Tibial artery (tissue), 4 donors: ENCODE data around the gene ANKRD30A.

Experiments
- DNase-seq, 2 donors: peaks; one replicate each; pipeline ENCODE4 v3.0.0-alpha.2; 2019
- H3K27ac ChIP-seq, 2 donors: fragments of 200-600 bp; sonication (generic) in 1 of 2; 1 replicate in 1 of 2; 2 replicates in 1 of 2; pipeline ENCODE4 v1.5.1; 2018 to 2019; ENCODE audit warnings: mild to moderate bottlenecking in 1 of 2
- H3K27me3 ChIP-seq, 2 donors: fragments of 200-600 bp; sonication (generic) in 1 of 2; one replicate each; pipeline versions ENCODE4 v1.5.1 to v1.6.0; 2016 to 2019
- H3K36me3 ChIP-seq, 3 donors: fragments of 200-600 bp; sonication (generic) in 2 of 3; one replicate each; pipeline ENCODE4 v1.5.1; 2016 to 2019; ENCODE audit warnings: mild to moderate bottlenecking in 2 of 3
- H3K4me1 ChIP-seq, 4 donors: fragments of 200-600 bp; sonication (generic) in 2 of 4; 1 replicate in 3 of 4; 2 replicates in 1 of 4; pipeline ENCODE4 v1.5.1; 2016 to 2019
- H3K4me3 ChIP-seq, 2 donors: fragments of 200-600 bp; sonication (generic) in 1 of 2; 1 replicate in 1 of 2; 2 replicates in 1 of 2; pipeline ENCODE4 v1.5.1; 2018 to 2019; ENCODE audit warnings: mild to moderate bottlenecking in 2 of 2
- H3K9me3 ChIP-seq, 3 donors: fragments of 200-600 bp; sonication (generic) in 1 of 3; one replicate each; pipeline ENCODE4 v1.5.1; 2016 to 2019
- intact Hi-C: fragments of 100-400 bp; cut with DNase I; formaldehyde crosslinking; loops from one replicate; pipeline ENCODE4 v1.15.0; 2023; ENCODE audit warnings: low total_unique reads
- TF ChIP-seq, protein P1 (sequence below), 2 experiments: fragments of 200-600 bp in 1 of 2; fragments of 450-650 bp in 1 of 2; IDR thresholded peaks; one replicate each; pipeline ENCODE4 v1.5.1; 2017 to 2019; ENCODE audit warnings: antibody characterized with exemption in 2 of 2, mild to moderate bottlenecking in 1 of 2, moderate library complexity in 1 of 2

The ANKRD30A gene

DNA sequence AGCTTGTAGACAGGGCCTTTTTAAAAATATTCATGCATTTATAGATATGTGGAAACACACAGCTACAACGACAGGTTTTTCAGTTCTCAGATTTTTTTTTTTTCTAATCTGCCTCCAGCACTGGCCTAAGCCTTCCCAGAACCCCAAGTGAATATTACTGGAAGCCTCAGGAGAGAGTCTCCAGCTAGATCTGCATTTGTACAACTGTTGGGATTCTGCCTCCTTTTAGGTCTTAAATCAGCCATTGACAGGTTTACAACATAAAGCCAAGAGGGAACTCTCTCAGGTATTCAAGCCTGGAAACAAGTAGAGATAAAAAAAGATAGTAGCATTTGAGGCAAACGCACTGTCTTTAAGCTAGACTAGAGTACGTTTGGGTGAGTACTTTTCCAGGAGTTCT, 275.8 kb downstream of the ANKRD30A start:
- intact Hi-C loops = no loop called here
- H3K36me3 ChIP-seq = no peaks in the 10 kb centered on the region
- no peaks in the 10 kb centered on the region for H3K4me1 ChIP-seq
- no peak overlapping the region for H3K27ac ChIP-seq
- H3K9me3 ChIP-seq = no peaks in the 10 kb centered on the region
- no peak overlapping the region for H3K4me3 ChIP-seq
- no peaks in the 10 kb centered on the region for H3K27me3 ChIP-seq
- TF ChIP-seq, protein P1, sequence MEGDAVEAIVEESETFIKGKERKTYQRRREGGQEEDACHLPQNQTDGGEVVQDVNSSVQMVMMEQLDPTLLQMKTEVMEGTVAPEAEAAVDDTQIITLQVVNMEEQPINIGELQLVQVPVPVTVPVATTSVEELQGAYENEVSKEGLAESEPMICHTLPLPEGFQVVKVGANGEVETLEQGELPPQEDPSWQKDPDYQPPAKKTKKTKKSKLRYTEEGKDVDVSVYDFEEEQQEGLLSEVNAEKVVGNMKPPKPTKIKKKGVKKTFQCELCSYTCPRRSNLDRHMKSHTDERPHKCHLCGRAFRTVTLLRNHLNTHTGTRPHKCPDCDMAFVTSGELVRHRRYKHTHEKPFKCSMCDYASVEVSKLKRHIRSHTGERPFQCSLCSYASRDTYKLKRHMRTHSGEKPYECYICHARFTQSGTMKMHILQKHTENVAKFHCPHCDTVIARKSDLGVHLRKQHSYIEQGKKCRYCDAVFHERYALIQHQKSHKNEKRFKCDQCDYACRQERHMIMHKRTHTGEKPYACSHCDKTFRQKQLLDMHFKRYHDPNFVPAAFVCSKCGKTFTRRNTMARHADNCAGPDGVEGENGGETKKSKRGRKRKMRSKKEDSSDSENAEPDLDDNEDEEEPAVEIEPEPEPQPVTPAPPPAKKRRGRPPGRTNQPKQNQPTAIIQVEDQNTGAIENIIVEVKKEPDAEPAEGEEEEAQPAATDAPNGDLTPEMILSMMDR (IDR thresholded peaks at IDR 0.05) = no peak
- no peak for DNase-seq

DNA sequence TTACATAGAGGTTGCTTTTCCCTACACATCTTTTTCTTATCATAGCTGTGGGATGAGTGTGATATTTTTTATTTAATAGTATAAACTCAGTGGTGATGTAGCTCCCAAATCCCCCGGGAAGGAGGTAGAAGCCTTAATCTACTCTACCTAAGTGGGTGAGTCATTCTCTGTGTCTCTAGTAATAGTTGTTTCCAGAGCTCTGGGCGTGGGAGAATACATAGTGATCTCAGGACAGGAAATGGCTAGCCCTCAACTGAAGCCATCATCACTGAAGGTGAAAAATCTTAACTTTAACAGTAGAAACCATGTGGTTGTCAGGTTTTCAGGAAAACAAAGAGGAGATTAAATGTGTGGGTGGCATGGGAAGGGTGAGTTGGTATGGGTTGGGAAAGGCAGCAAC, 278.4 kb downstream of the ANKRD30A start:
- TF ChIP-seq, protein P1 (IDR thresholded peaks at IDR 0.05) = no peak
- H3K27me3 ChIP-seq = no peaks in the 10 kb centered on the region

More for the DNA sequence above, 278.4 kb downstream of the ANKRD30A start:
- Histone ChIP-seq H3K36me3 (no peaks in the 10 kb centered on the region), H3K4me1 (no peaks in the 10 kb centered on the region), H3K27ac (no peak overlapping the region), H3K9me3 (peaks cover 0 to 6% (median 0%) of the 10 kb centered on the region in 3 donors), H3K4me3 (no peak overlapping the region)
- DNase-seq = no peak
- intact Hi-C loops = no loop called here
